GM12878 (cell line): ENCODE data around the gene SHF.

ENCODE experiments used
- CTCF ChIP-seq, 3 experiments: IDR thresholded peaks in 2 of 3; conservative IDR thresholded peaks in 1 of 3; 2 replicates each; pipeline ENCODE4 v1.5.1; 2011; ENCODE audit warnings: low read depth in 3 of 3, low read length in 3 of 3, mild to moderate bottlenecking in 3 of 3, control low read depth in 2 of 3, moderate library complexity in 2 of 3, inconsistent platforms in 1 of 3, mixed read lengths in 1 of 3; ENCODE audit not compliant: control insufficient read depth in 2 of 3, insufficient read depth in 1 of 3; ENCODE audit errors: extremely low read depth in 1 of 3
- EGR1 ChIP-seq, 2 experiments: IDR thresholded peaks; 1 replicate in 1 of 2; 2 replicates in 1 of 2; pipeline ENCODE4 v1.6.1; 2011 to 2012; ENCODE audit warnings: low read depth in 2 of 2, low read length in 2 of 2, borderline replicate concordance in 1 of 2, mild to moderate bottlenecking in 1 of 2, moderate library complexity in 1 of 2
- EP300 ChIP-seq, 2 experiments: fragments of 150-350 bp in 1 of 2; IDR thresholded peaks; 2 replicates each; pipeline ENCODE4 v1.6.1; 2011 to 2012; ENCODE audit warnings: low read depth in 2 of 2, low read length in 2 of 2, borderline replicate concordance in 1 of 2, improper control_type of control experiment in 1 of 2, inconsistent platforms in 1 of 2; ENCODE audit not compliant: control insufficient read depth in 1 of 2
- EZH2 ChIP-seq: IDR thresholded peaks from 2 replicates; pipeline ENCODE4 v1.6.1; 2012; ENCODE audit warnings: low read depth, mild to moderate bottlenecking, control low read depth, inconsistent platforms, low read length, borderline replicate concordance; ENCODE audit not compliant: control insufficient read depth
- IKZF1 ChIP-seq: fragments of 450-650 bp; conservative IDR thresholded peaks from 2 replicates; pipeline ENCODE4 v1.6.1; 2017; ENCODE audit warnings: antibody characterized with exemption, mild to moderate bottlenecking
- SMC3 ChIP-seq: IDR thresholded peaks from 2 replicates; pipeline ENCODE4 v1.6.1; 2011; ENCODE audit warnings: low read length, improper control_type of control experiment, borderline replicate concordance
- SREBF2 ChIP-seq: IDR thresholded peaks from 2 replicates; pipeline ENCODE4 v1.6.1; 2012; ENCODE audit warnings: mild to moderate bottlenecking, low read length
- TCF7 ChIP-seq: IDR thresholded peaks from 2 replicates; pipeline ENCODE4 v1.6.1; 2014; ENCODE audit warnings: antibody characterized with exemption, borderline replicate concordance
- ZBTB33 ChIP-seq: fragments of 450-650 bp; IDR thresholded peaks from 2 replicates; pipeline ENCODE4 v1.6.1; 2017; ENCODE audit warnings: mild to moderate bottlenecking

DNA sequence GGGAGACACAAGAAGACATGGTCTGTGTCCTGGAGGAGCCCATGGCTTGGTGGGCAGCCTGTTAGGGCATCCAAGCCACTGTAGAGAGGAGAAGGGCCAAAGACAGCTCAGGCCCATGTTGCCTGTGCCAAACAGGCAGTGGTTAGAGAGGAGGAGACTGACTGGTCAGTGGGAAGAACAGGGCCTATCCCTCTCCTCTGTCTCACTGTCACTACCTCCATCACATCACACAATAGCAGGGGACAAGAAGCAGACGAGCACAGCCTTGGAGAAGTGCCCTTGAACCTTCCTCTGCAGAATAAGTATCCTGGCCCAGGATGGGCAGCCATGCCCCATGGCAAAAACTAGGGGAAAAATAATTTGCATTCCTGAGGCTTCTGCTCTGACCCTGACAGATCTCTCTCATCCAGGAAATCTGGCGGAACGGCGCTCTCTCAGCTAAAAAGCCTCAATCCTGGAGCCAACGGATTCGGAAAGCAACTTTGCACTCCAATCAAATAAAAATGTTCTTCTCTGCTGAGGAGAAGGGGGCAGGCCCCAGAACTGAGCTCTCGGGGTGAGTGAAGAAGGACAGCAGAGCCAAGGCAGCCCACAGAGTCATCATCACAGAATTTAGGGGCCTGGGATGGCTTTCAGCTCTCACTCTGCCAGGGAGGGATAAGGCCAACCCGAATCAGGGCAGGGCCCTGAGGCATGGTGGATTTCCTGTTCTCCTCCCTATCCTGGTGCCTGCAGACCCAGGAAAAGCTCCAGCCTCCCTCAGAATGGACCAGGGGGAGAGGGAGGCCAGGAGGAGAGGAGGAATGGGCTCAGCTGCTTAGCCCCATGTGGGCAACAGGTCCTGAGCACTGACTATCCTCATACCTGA lies 1.6 kb downstream of the SHF start:
- TF ChIP-seq EP300 (IDR thresholded peaks at IDR 0.05; ENCODE audit: borderline replicate concordance in 1 of 2, control insufficient read depth in 1 of 2, low read depth in 2 of 2, low read length in 2 of 2), result no peak
- no peak for TF ChIP-seq EZH2
- TF ChIP-seq CTCF (IDR thresholded peaks at IDR 0.05 in 2 of 3, conservative IDR thresholded peaks at IDR 0.05 in 1 of 3; ENCODE audit: control insufficient read depth in 2 of 3, extremely low read depth in 1 of 3, insufficient read depth in 1 of 3, low read depth in 3 of 3, low read length in 3 of 3), result no peak
- TF ChIP-seq ZBTB33, result no peak
- no peak for TF ChIP-seq SMC3
- no peak for TF ChIP-seq EGR1 (IDR thresholded peaks at IDR 0.05; ENCODE audit: borderline replicate concordance in 1 of 2, low read depth in 2 of 2, low read length in 2 of 2)
- no peak for TF ChIP-seq TCF7
- no peak for TF ChIP-seq IKZF1
- TF ChIP-seq SREBF2, result no peak
